HCT116 (cell line): ENCODE data around the gene EFCAB8. TPM values are rescaled to one million over a fixed set of nuclear protein-coding genes. Genes with fewer than 3 reads are reported as not detected.

Source experiments
- ATAC-seq: fragments of 200-7000 bp; cut with Tn5 transposase; 2 replicates; pipeline ENCODE4 v1.9.1; 2020; ENCODE audit warnings: mild to moderate bottlenecking, moderate library complexity
- BruUV-seq: library from RNA; stranded (reverse); fragments of 400-500 nt; replicated peaks from 2 replicates; lab custom pipeline; 2021; lab: Mats Ljungman, UMichigan
- CTCF ChIA-PET: fragments of 300-600 bp; sonication (Branson Sonifier 250); formaldehyde crosslinking; loops from one replicate; lab custom pipeline; 2021; ENCODE audit warnings: antibody characterized with exemption; lab: Charles Lee
- POLR2A ChIA-PET: fragments of 300-600, 350-600 bp; sonication (Branson Sonifier 250); formaldehyde crosslinking; loops from one replicate; lab custom pipeline; 2021; ENCODE audit warnings: antibody characterized with exemption; lab: Charles Lee
- RAD21 ChIA-PET, 2 experiments: fragments of 300-600 bp; sonication (Branson Sonifier 250); formaldehyde crosslinking; loops; one replicate each; lab custom pipeline; 2023; ENCODE audit warnings: low total read pairs in 2 of 2; ENCODE audit not compliant: uncharacterized antibody in 2 of 2, unreplicated experiment in 2 of 2, low non-redundant PET in 1 of 2; lab: Charles Lee
- DNase-seq: peaks from one replicate; pipeline ENCODE4 v3.0.0-alpha.2; 2010; ENCODE audit warnings: low read depth, low spot score
- H2AFZ ChIP-seq: fragments of 200-600 bp; shearing (Covaris generic), sonication (generic); 2 replicates; pipeline ENCODE4 v1.6.1; 2017; ENCODE audit warnings: low read depth, mixed run types, mixed read lengths, antibody characterized with exemption, low read length; ENCODE audit not compliant: poor library complexity, severe bottlenecking
- H3K27ac ChIP-seq: 2 replicates; pipeline ENCODE4 v1.5.1; 2012; ENCODE audit warnings: low read depth, low read length
- H3K27me3 ChIP-seq: fragments of 200-600 bp; sonication (generic); 2 replicates; pipeline ENCODE4 v1.6.1; 2016; ENCODE audit warnings: mixed run types, low read length, mixed read lengths; ENCODE audit not compliant: insufficient read depth
- H3K36me3 ChIP-seq, 2 experiments: fragments of 200-500 bp in 1 of 2; fragments of 200-600 bp in 1 of 2; sonication (Bioruptor generic) in 1 of 2; sonication (generic) in 1 of 2; 2 replicates each; pipeline versions ENCODE4 v1.5.1 to v1.6.1; 2014 to 2016; ENCODE audit warnings: low read length in 2 of 2, inconsistent platforms in 1 of 2, mixed read lengths in 1 of 2, mixed run types in 1 of 2; ENCODE audit not compliant: insufficient read depth in 2 of 2, control insufficient read depth in 1 of 2
- H3K4me1 ChIP-seq, 2 experiments: fragments of 200-600 bp in 1 of 2; sonication (generic) in 1 of 2; 2 replicates each; pipeline versions ENCODE4 v1.5.1 to v1.6.1; 2012 to 2017; ENCODE audit warnings: low read length in 2 of 2, inconsistent platforms in 1 of 2, mild to moderate bottlenecking in 1 of 2, mixed read lengths in 1 of 2, mixed run types in 1 of 2, moderate library complexity in 1 of 2; ENCODE audit not compliant: insufficient read depth in 2 of 2, control insufficient read depth in 1 of 2
- H3K4me2 ChIP-seq: fragments of 200-600 bp; sonication (generic); 2 replicates; pipeline ENCODE4 v1.6.1; 2017; ENCODE audit warnings: mixed run types, low read length, mixed read lengths
- H3K4me3 ChIP-seq, 2 experiments: fragments of 200-600 bp in 1 of 2; sonication (generic) in 1 of 2; replicated peaks in 1 of 2; 2 replicates each; pipeline ENCODE4 v1.5.1; 2011 to 2016; ENCODE audit warnings: low read length in 2 of 2, control low read depth in 1 of 2, low read depth in 1 of 2, mild to moderate bottlenecking in 1 of 2, mixed read lengths in 1 of 2, mixed run types in 1 of 2
- H3K79me2 ChIP-seq: fragments of 200-600 bp; sonication (generic); 2 replicates; pipeline ENCODE4 v1.6.1; 2017; ENCODE audit warnings: mild to moderate bottlenecking, mixed run types, low read length, moderate library complexity, mixed read lengths; ENCODE audit not compliant: insufficient read depth
- H3K9ac ChIP-seq: fragments of 200-600 bp; sonication (generic); 2 replicates; pipeline ENCODE4 v1.6.1; 2016; ENCODE audit warnings: low read length, mixed read lengths
- H3K9me2 ChIP-seq: fragments of 200-600 bp; sonication (generic), shearing (Covaris generic); 2 replicates; pipeline ENCODE4 v1.6.1; 2017; ENCODE audit warnings: mixed run types, mild to moderate bottlenecking, moderate library complexity; ENCODE audit not compliant: insufficient read depth
- H3K9me3 ChIP-seq, 2 experiments: fragments of 200-500 bp in 1 of 2; fragments of 200-600 bp in 1 of 2; sonication (Bioruptor generic) in 1 of 2; sonication (generic) in 1 of 2; 2 replicates each; pipeline ENCODE4 v1.6.1; 2014 to 2017; ENCODE audit warnings: low read length in 2 of 2, mixed read lengths in 2 of 2, inconsistent platforms in 1 of 2, low read depth in 1 of 2, mild to moderate bottlenecking in 1 of 2, mixed run types in 1 of 2, moderate library complexity in 1 of 2; ENCODE audit not compliant: control insufficient read depth in 1 of 2, insufficient read depth in 1 of 2
- H4K20me1 ChIP-seq: fragments of 200-600 bp; sonication (generic), shearing (Covaris generic); 2 replicates; pipeline ENCODE4 v1.6.1; 2017; ENCODE audit warnings: mixed run types, mild to moderate bottlenecking, moderate library complexity; ENCODE audit not compliant: insufficient read depth
- CBX3 ChIP-seq: IDR thresholded peaks from 2 replicates; pipeline ENCODE4 v1.6.1; 2012; ENCODE audit warnings: low read depth
- EGR1 ChIP-seq: IDR thresholded peaks from 2 replicates; pipeline ENCODE4 v1.6.1; 2012; ENCODE audit warnings: low read depth
- ELF1 ChIP-seq: IDR thresholded peaks from 2 replicates; pipeline ENCODE4 v1.6.1; 2012; ENCODE audit warnings: low read depth, borderline replicate concordance
- EZH2phosphoT487 ChIP-seq: fragments of 200-600 bp; IDR thresholded peaks from 2 replicates; pipeline ENCODE4 v1.6.1; 2018; ENCODE audit warnings: antibody characterized with exemption, borderline replicate concordance
- JUND ChIP-seq: IDR thresholded peaks from 2 replicates; pipeline ENCODE4 v1.6.1; 2012
- POLR2AphosphoS5 ChIP-seq: IDR thresholded peaks from 2 replicates; pipeline ENCODE4 v1.6.1; 2011; ENCODE audit warnings: mild to moderate bottlenecking, low read depth, low read length, moderate library complexity
- RAD21 ChIP-seq: IDR thresholded peaks from 2 replicates; pipeline ENCODE4 v1.6.1; 2012; ENCODE audit warnings: low read depth, mild to moderate bottlenecking
- SIN3A ChIP-seq: IDR thresholded peaks from 2 replicates; pipeline ENCODE4 v1.6.1; 2012; ENCODE audit warnings: low read depth
- ZFX ChIP-seq: fragments of 450-650 bp; IDR thresholded peaks from 2 replicates; pipeline ENCODE4 v1.6.1; 2017
- ZNF274 ChIP-seq: fragments of 200-500 bp; sonication (Bioruptor generic); IDR thresholded peaks from 2 replicates; pipeline ENCODE4 v1.6.1; 2014; ENCODE audit warnings: mild to moderate bottlenecking, low read depth, low read length, inconsistent platforms
- intact Hi-C: fragments of 100-400 bp; cut with micrococcal nuclease; formaldehyde crosslinking; loops from 2 replicates; pipeline ENCODE4 v1.10.0; 2022
- total RNA-seq: library from RNA; stranded (reverse); gene quantifications from one replicate; pipeline ENCODE4 v1.2.1, GENCODE V29; 2021; ENCODE audit not compliant: unreplicated experiment
- TF ChIP-seq, protein P1 (sequence below): IDR thresholded peaks from 2 replicates; pipeline ENCODE4 v1.6.1; 2012
- TF ChIP-seq, protein P2 (sequence below): IDR thresholded peaks from 2 replicates; pipeline ENCODE4 v1.6.1; 2012; ENCODE audit warnings: low read depth

EFCAB8 gene
- total RNA-seq, 1 experiment from 2014 or later: 0.42 TPM

DNA sequence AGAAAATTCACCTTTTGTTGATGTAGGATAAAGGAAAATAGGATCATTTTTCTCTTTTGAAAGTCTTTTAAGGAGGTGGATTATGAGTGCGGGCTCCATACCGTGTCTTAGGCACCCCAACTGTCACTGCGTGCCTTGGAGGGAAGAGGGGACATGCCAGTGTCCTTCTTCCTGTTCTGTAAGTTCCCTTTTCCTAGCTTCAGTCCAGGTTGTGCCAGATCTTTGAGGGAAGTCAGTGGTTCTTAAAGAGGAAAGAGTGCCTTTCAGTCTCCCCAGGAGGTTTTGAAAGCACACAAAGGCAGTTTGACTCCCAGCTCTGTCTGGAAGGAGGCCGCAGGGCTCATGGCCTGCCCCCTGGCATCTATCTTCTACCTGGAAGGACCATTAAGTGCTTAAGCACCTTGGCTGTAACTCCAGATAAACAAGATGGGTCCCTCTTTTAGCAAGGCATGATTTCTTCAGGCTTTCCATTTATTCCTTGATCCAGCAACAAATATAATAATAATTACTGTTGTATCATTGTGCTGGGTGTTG is 13.0 kb downstream of the EFCAB8 start:
- Histone ChIP-seq H3K79me2 (no peaks in the 10 kb centered on the region), H2AFZ (no peak overlapping the region), H3K4me3 (no peak overlapping the region), H3K9me3 (no peaks in the 10 kb centered on the region), H3K4me2 (no peak overlapping the region), H3K36me3 (no peaks in the 10 kb centered on the region), H3K27ac (no peak overlapping the region), H4K20me1 (no peaks in the 10 kb centered on the region), H3K9me2 (no peaks in the 10 kb centered on the region), H3K27me3 (no peaks in the 10 kb centered on the region), H3K9ac (no peak overlapping the region), H3K4me1 (no peaks in the 10 kb centered on the region)
- TF ChIP-seq EGR1 (no peak), RAD21 (no peak), ZNF274 (no peak), ELF1 (no peak), JUND (no peak), CBX3 (no peak), EZH2phosphoT487 (no peak), ZFX (no peak), POLR2AphosphoS5 (no peak), SIN3A (no peak)
- TF ChIP-seq, protein P1, sequence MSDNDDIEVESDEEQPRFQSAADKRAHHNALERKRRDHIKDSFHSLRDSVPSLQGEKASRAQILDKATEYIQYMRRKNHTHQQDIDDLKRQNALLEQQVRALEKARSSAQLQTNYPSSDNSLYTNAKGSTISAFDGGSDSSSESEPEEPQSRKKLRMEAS: no peak
- TF ChIP-seq, protein P2, sequence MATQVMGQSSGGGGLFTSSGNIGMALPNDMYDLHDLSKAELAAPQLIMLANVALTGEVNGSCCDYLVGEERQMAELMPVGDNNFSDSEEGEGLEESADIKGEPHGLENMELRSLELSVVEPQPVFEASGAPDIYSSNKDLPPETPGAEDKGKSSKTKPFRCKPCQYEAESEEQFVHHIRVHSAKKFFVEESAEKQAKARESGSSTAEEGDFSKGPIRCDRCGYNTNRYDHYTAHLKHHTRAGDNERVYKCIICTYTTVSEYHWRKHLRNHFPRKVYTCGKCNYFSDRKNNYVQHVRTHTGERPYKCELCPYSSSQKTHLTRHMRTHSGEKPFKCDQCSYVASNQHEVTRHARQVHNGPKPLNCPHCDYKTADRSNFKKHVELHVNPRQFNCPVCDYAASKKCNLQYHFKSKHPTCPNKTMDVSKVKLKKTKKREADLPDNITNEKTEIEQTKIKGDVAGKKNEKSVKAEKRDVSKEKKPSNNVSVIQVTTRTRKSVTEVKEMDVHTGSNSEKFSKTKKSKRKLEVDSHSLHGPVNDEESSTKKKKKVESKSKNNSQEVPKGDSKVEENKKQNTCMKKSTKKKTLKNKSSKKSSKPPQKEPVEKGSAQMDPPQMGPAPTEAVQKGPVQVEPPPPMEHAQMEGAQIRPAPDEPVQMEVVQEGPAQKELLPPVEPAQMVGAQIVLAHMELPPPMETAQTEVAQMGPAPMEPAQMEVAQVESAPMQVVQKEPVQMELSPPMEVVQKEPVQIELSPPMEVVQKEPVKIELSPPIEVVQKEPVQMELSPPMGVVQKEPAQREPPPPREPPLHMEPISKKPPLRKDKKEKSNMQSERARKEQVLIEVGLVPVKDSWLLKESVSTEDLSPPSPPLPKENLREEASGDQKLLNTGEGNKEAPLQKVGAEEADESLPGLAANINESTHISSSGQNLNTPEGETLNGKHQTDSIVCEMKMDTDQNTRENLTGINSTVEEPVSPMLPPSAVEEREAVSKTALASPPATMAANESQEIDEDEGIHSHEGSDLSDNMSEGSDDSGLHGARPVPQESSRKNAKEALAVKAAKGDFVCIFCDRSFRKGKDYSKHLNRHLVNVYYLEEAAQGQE: no peak
- no peak for DNase-seq
- no peak for ATAC-seq
- intact Hi-C loops: no loop called here
- POLR2A ChIA-PET: no interaction called here
- CTCF ChIA-PET: no interaction called here
- RAD21 ChIA-PET: no interaction called here
- no TSS peak for BruUV-seq
